ENCODE results near the gene DBNL.

Gene DBNL

GRCh38 chr7:44102846-44103565 lies 58.5 kb downstream of the DBNL start:
- no peak for TF ChIP-seq Cebpa-rat (IDR thresholded peaks at IDR 0.05)
- Histone ChIP-seq H3K4me2 (peak overlapping the region; percentile 81 to 97 (median 91)), H3K4me3 (peak overlapping the region in 5 of 10 experiments; percentile 72 to 84 (median 76); a peak in 9 of 20 replicates), H3K4me1 (peaks cover 73 to 92% (median 88%) of the 10 kb centered on the region in 10 experiments), H3K9ac (peak overlapping the region in 8 of 11 experiments; percentile 1 to 89 (median 80); a peak in 12 of 22 replicates), H3K27ac (peak overlapping the region in 8 of 11 experiments; percentile 84 to 97 (median 91); a peak in 14 of 22 replicates), H4K20me1 (peaks cover 0 to 35% (median 32%) of the 10 kb centered on the region in 11 experiments; a peak in 18 of 22 replicates), H3K27me3 (no peaks in the 10 kb centered on the region; a peak in 1 of 22 replicates), H3K36me3 (peaks cover 4 to 23% (median 21%) of the 10 kb centered on the region in 11 experiments; a peak in 19 of 22 replicates), H3K9me3 (replicated peaks in 1 of 11) (no peaks in the 10 kb centered on the region)

DNA sequence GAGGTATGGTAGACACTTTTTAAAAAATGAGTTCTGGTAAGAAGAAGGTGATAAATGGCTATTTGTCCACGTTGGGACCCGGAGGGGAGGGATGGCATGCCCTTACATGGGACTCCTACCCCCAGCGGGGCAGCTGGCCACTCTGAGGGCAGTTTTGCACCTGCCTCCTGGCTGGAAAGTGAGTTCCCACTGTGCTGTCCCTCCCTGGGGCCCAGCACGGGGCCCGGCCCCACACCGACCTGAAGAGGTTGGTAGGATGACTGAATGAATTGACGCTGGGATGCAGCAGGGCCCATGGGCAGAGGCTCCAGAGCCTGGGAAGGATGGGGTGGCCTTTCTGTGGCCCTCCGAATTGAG lies 59.0 kb downstream of the DBNL start:
- peak overlapping the region in 9 of 10 experiments; percentile 27 to 84 (median 73); a peak in 16 of 20 replicates for H3K4me3 ChIP-seq

DNA sequence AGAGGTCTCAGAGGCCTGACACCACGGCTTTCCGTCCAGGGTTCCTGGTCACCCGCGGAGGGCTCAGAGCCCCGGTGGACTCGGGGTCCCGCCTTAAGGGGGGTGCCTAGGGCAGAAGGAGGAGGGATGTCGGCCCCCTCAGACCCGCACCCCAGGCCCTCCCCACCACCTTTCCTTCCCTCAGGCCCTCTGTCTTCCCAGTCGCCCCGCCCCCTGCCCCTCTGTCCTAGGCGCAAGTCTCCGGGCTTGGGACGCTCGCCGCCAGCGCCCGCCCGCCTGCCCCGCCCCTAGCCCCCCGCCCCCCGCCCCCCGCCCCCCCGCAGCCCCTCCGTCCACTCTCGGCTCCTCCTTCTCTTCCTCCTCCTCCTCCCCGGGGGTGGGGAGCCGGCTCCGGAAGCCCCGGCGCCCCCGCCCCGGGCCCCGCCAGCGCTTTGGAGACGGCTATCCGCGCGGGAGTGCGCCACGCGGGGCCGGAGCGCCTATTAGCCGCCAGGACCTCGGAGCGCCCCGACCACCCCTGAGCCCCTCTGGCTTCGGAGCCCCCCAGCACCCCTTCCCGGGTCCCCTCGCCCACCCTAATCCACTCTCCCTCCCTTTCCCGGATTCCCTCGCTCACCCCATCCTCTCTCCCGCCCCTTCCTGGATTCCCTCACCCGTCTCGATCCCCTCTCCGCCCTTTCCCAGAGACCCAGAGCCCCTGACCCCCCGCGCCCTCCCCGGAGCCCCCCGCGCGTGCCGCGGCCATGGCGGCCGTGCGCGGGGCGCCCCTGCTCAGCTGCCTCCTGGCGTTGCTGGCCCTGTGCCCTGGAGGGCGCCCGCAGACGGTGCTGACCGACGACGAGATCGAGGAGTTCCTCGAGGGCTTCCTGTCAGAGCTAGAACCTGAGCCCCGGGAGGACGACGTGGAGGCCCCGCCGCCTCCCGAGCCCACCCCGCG lies 59.7 kb downstream of the DBNL start, which contains the start of gene AEBP1:
AEBP1 (plus strand) TSS at position 423 of the 937 bp plus-strand sequence; CDS start at position 744, 321 bp downstream.
- Histone ChIP-seq H3K4me1 (peaks cover 65 to 89% (median 79%) of the 10 kb centered on the region in 10 experiments), H3K9ac (peak within 1 kb of the TSS; percentile 75 to 89 (median 83)), H3K36me3 (peaks cover 4 to 35% (median 31%) of the 10 kb centered on the region in 11 experiments; a peak in 19 of 22 replicates), H3K27ac (peak within 1 kb of the TSS; percentile 38 to 97 (median 89); a peak in 20 of 22 replicates), H3K4me2 (peak within 1 kb of the TSS; percentile 82 to 98 (median 94)), H3K27me3 (no peaks in the 10 kb centered on the region; a peak in 1 of 22 replicates), H3K9me3 (replicated peaks in 1 of 11) (no peaks in the 10 kb centered on the region), H3K4me3 (peak within 1 kb of the TSS; percentile 48 to 84 (median 72)), H4K20me1 (peaks cover 0 to 47% (median 43%) of the 10 kb centered on the region in 11 experiments; a peak in 18 of 22 replicates)
- no peak for TF ChIP-seq Cebpa-rat (IDR thresholded peaks at IDR 0.05)

More for the DNA sequence above, 59.0 kb downstream of the DBNL start:
- Histone ChIP-seq H3K27me3 (no peaks in the 10 kb centered on the region; a peak in 1 of 22 replicates), H3K4me1 (peaks cover 67 to 91% (median 83%) of the 10 kb centered on the region in 10 experiments), H3K9me3 (replicated peaks in 1 of 11) (no peaks in the 10 kb centered on the region), H3K27ac (peak overlapping the region in 9 of 11 experiments; percentile 25 to 97 (median 91); a peak in 17 of 22 replicates), H3K9ac (peak overlapping the region in 10 of 11 experiments; percentile 32 to 89 (median 82); a peak in 18 of 22 replicates), H3K36me3 (peaks cover 4 to 28% (median 26%) of the 10 kb centered on the region in 11 experiments; a peak in 19 of 22 replicates), H4K20me1 (peaks cover 0 to 40% (median 38%) of the 10 kb centered on the region in 11 experiments; a peak in 18 of 22 replicates), H3K4me2 (peak overlapping the region; percentile 81 to 97 (median 91))
- TF ChIP-seq Cebpa-rat (IDR thresholded peaks at IDR 0.05), result no peak

GRCh38 chr7:44104860-44105771 lies 60.6 kb downstream of the DBNL start:
- TF ChIP-seq Cebpa-rat (IDR thresholded peaks at IDR 0.05), result peak in 4 of 11 experiments; percentile 19 to 61 (median 35); a peak in 3 of 22 replicates
- Histone ChIP-seq H3K9ac (peak overlapping the region; percentile 75 to 89 (median 83)), H3K4me1 (peaks cover 55 to 80% (median 70%) of the 10 kb centered on the region in 10 experiments), H4K20me1 (peaks cover 0 to 56% (median 52%) of the 10 kb centered on the region in 11 experiments; a peak in 18 of 22 replicates), H3K27ac (peak overlapping the region; percentile 38 to 97 (median 83); a peak in 20 of 22 replicates), H3K36me3 (peaks cover 8 to 44% (median 40%) of the 10 kb centered on the region in 11 experiments; a peak in 21 of 22 replicates), H3K27me3 (no peaks in the 10 kb centered on the region; a peak in 1 of 22 replicates), H3K4me2 (peak overlapping the region; percentile 82 to 98 (median 92)), H3K4me3 (peak overlapping the region; percentile 48 to 84 (median 72)), H3K9me3 (replicated peaks in 1 of 11) (no peaks in the 10 kb centered on the region)

GRCh38 chr7:44105832-44106231 lies 61.3 kb downstream of the DBNL start:
- Histone ChIP-seq H3K9me3 (replicated peaks in 1 of 11) (no peaks in the 10 kb centered on the region), H3K36me3 (peaks cover 13 to 51% (median 47%) of the 10 kb centered on the region in 11 experiments), H3K9ac (peak overlapping the region; percentile 75 to 89 (median 83); a peak in 20 of 22 replicates), H3K27me3 (no peaks in the 10 kb centered on the region; a peak in 1 of 22 replicates), H3K4me1 (peaks cover 48 to 77% (median 63%) of the 10 kb centered on the region in 10 experiments), H3K4me3 (peak overlapping the region; percentile 48 to 84 (median 72)), H4K20me1 (peaks cover 0 to 63% (median 59%) of the 10 kb centered on the region in 11 experiments; a peak in 18 of 22 replicates), H3K27ac (peak overlapping the region in 8 of 11 experiments; percentile 77 to 97 (median 84); a peak in 16 of 22 replicates), H3K4me2 (peak overlapping the region; percentile 82 to 98 (median 92))
- no peak for TF ChIP-seq Cebpa-rat (IDR thresholded peaks at IDR 0.05)

- H3K27ac ChIP-seq, result peak overlapping the region in 7 of 11 experiments; percentile 32 to 97 (median 42); a peak in 10 of 22 replicates
- peak overlapping the region in 8 of 10 experiments; percentile 65 to 84 (median 74); a peak in 14 of 20 replicates for H3K4me3 ChIP-seq
Measured at GRCh38 chr7:44106311-44107065, 62.0 kb downstream of the DBNL start.

More at GRCh38 chr7:44106311-44107065, 62.0 kb downstream of the DBNL start:
- Histone ChIP-seq H3K4me2 (peak overlapping the region; percentile 82 to 98 (median 92)), H4K20me1 (peaks cover 0 to 70% (median 66%) of the 10 kb centered on the region in 11 experiments; a peak in 18 of 22 replicates), H3K36me3 (peaks cover 20 to 58% (median 54%) of the 10 kb centered on the region in 11 experiments), H3K27me3 (no peaks in the 10 kb centered on the region; a peak in 1 of 22 replicates), H3K9me3 (replicated peaks in 1 of 11) (no peaks in the 10 kb centered on the region), H3K4me1 (peaks cover 42 to 70% (median 56%) of the 10 kb centered on the region in 10 experiments), H3K9ac (peak overlapping the region in 10 of 11 experiments; percentile 76 to 89 (median 84); a peak in 18 of 22 replicates)
- no peak for TF ChIP-seq Cebpa-rat (IDR thresholded peaks at IDR 0.05)

Measured in BLaER1 treated with 17β-estradiol and CSF1 and Interleukin-3, amounts not matched to agents 10 nM and 100 nM (cell line).